ENCODE results near the gene SORCS2.

DNA sequence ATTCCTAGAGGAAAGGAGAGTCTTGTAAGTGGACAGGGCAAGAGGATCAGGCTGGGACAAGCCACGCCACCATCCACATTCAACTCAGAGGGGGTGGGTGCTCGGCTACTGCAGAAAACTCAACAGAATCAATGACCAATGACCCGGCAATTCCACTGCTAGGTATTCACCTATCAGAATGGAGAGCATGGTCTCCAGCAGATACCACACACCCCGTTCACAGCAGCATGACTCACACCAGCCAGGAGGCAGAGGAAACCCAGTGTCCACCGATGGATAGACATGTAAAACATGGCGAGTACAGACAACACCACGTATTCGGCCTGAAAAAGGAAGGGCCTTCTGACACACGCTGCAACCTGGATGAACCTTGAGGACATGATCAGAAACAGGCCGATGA is 571.5 kb downstream of the SORCS2 start:
- TF ChIP-seq, protein P1, sequence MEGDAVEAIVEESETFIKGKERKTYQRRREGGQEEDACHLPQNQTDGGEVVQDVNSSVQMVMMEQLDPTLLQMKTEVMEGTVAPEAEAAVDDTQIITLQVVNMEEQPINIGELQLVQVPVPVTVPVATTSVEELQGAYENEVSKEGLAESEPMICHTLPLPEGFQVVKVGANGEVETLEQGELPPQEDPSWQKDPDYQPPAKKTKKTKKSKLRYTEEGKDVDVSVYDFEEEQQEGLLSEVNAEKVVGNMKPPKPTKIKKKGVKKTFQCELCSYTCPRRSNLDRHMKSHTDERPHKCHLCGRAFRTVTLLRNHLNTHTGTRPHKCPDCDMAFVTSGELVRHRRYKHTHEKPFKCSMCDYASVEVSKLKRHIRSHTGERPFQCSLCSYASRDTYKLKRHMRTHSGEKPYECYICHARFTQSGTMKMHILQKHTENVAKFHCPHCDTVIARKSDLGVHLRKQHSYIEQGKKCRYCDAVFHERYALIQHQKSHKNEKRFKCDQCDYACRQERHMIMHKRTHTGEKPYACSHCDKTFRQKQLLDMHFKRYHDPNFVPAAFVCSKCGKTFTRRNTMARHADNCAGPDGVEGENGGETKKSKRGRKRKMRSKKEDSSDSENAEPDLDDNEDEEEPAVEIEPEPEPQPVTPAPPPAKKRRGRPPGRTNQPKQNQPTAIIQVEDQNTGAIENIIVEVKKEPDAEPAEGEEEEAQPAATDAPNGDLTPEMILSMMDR (conservative IDR thresholded peaks at IDR 0.05; ENCODE audit: low read depth, low read length) = no peak
- TF ChIP-seq EZH2phosphoT487 (IDR thresholded peaks at IDR 0.05; ENCODE audit: borderline replicate concordance, low read length) = no peak

All from PC-3 (cell line).